Measurements from ENCODE around the gene PEDS1.
"Not testable (repeated sequence)": the region's sequence is repeated elsewhere in the genome, so short reads cannot be mapped to it uniquely, and the experiment has no call there.

PEDS1 gene

GRCh38 chr20:50113420-50114224, 39.9 kb downstream of the PEDS1 start:
- DNase-seq (ENCODE audit: low spot score) = no peak

- DNase-seq (ENCODE audit: low spot score) = peak; percentile 94
These were observed 40.8 kb downstream of the PEDS1 start, which contains the start of gene UBE2V1 for GRCh38 chr20:50112512-50113419. Gene UBE2V1, minus strand, starts transcription at chr20:50113150. Its CDS starts 22 bp downstream, at chr20:50113128.

GRCh38 chr20:50111829-50112495, 41.6 kb downstream of the PEDS1 start:
- DNase-seq (ENCODE audit: low spot score) = no peak

- no peak for DNase-seq (ENCODE audit: low spot score)
These were observed 42.2 kb downstream of the PEDS1 start for GRCh38 chr20:50111120-50111828.

- no peak for DNase-seq (ENCODE audit: low spot score)
These were observed 43.1 kb downstream of the PEDS1 start for GRCh38 chr20:50110141-50111047.

- DNase-seq (ENCODE audit: low spot score) = no peak
These were observed 44.8 kb downstream of the PEDS1 start for GRCh38 chr20:50108556-50109235.

GRCh38 chr20:50107796-50108331, 45.7 kb downstream of the PEDS1 start:
- no peak for DNase-seq (ENCODE audit: low spot score)

GRCh38 chr20:50107086-50107660, 46.4 kb downstream of the PEDS1 start:
- DNase-seq (ENCODE audit: low spot score) = no peak

GRCh38 chr20:50106669-50107068, 46.9 kb downstream of the PEDS1 start:
- DNase-seq (ENCODE audit: low spot score) = not testable (repeated sequence)

Data from Ammon's horn (tissue), 1 donor.